Neural progenitor cell (in vitro differentiated cells): ENCODE results near the gene CCDC80.

Source experiments
- CTCF ChIP-seq: fragments of 200-600 bp; sonication (generic); IDR thresholded peaks from 2 replicates; pipeline ENCODE4 v1.5.1; 2017; ENCODE audit warnings: antibody characterized with exemption, mild to moderate bottlenecking
- EZH2 ChIP-seq: fragments of 200-600 bp; sonication (generic); IDR thresholded peaks from 2 replicates; pipeline ENCODE4 v1.6.1; 2017; ENCODE audit warnings: antibody characterized with exemption, mild to moderate bottlenecking, moderate library complexity

- TF ChIP-seq CTCF (no peak), EZH2 (no peak)
Measured at GRCh38 chr3:112685420-112685819, 44.5 kb upstream of the CCDC80 start.
